GM12891 (cell line): ENCODE results near the gene REXO4.
A peak's percentile ranks its signal among the peaks of the same experiment; 100 is the strongest.

Experiments
- POLR2A ChIP-seq: IDR thresholded peaks from 2 replicates; pipeline ENCODE4 v1.6.1; 2011; ENCODE audit warnings: low read depth, low read length, control low read depth
- POLR2AphosphoS5 ChIP-seq: IDR thresholded peaks from 2 replicates; pipeline ENCODE4 v1.6.1; 2011; ENCODE audit warnings: low read depth, low read length, control low read depth
- POU2F2 ChIP-seq: IDR thresholded peaks from 2 replicates; pipeline ENCODE4 v1.6.1; 2011; ENCODE audit warnings: low read depth, mild to moderate bottlenecking, control low read depth, low read length, moderate library complexity
- TAF1 ChIP-seq: IDR thresholded peaks from 2 replicates; pipeline ENCODE4 v1.6.1; 2011; ENCODE audit warnings: low read depth, low read length, control low read depth

DNA sequence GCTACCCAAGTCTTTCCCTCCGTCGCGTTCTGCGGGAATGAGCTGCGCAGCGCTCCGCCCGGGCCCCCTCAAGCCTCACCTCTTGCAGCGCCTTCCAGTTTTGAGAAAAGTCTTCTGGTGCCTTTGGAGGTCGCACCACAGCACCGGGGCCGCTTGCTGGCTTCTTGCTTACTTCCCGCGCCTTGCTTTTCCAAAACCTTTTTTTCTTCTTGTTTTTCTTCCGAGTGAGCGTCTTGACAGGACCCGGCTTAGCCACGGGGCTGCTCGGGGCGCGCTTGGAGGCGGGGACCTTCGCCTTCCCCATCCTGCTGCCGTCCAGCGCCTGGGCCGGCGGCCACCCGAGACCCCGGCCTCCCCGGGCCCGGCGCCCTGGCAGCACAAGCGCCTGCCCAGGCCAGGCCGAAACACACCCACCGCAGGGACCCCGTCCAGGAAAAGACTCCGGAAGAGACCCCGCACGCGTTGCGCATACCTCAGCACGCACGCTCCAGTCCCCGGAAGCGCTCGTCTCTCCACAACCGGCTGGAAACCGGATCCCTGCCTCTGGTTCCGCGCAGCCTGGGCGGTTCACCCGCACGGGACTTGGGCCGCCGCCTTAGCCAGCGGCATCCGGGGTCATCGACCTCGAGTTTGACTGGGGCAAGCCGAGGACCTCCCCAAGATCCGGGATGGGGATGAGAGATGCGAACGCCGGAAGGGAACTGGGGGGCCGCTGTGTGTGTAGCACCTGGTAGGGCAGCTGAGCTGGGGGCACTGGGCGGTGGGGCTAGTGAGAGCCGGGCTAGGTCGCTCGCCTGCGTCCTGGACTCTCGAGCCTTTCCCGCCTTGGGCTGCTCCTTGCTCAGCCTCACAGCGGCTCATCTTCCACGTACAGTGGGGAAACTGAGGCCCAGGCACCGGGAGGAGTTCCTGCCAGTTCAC, at the start of gene REXO4:
- TF ChIP-seq POLR2A (peak; percentile 63), POU2F2 (peak; percentile 65; the same call in 1 of the 2 replicates), POLR2AphosphoS5 (peak; percentile 60; the same call in 1 of the 2 replicates), TAF1 (peak; percentile 85)
